T1000 (cell line): ENCODE data around the gene MRPS7.

Experiments
- DNase-seq: peaks from one replicate; lab custom pipeline; 2025; ENCODE audit warnings: mixed read lengths; lab: John Stamatoyannopoulos, UW

Gene MRPS7

DNA sequence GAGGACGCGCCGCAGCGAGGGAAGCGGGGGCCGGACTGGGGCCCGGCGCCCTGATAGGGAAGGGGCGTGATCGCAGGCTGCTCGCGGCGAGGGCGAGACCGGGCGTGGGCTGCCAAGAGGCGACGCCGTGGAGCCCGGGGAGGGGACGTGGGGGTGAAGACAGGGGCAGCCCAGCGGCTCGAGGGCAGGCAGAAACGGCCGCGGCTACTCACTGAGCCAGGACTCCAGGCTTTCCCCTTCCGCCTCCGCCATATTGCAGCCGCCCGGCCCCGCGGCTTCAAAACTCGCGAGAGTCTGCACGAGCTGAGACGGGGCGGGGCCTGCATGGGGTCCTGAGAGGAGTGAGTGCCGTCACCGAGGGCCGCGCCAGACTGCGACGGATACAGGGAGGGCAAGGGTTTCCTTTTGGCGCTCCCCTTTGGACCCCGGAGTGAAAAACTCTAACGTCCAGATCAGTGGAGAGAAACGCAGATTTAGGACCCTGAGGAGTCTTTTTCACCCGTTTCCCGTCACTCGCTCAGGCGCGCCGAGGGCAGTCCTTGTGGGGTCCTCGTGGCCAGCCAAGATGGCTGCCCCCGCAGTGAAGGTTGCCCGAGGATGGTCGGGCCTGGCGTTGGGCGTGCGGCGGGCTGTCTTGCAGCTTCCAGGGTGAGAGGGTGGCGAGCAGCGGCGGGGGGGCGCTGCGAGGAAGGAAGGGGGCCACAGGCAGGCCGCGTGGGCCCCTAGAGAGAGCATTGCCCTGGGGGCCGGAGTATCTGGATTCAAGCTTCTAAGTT, at the start of gene MRPS7, which contains the start of gene GGA3:
TSS of gene MRPS7 (plus strand) at position 544 of the 776 bp plus-strand sequence. CDS start at position 566, 22 bp downstream.
TSS of gene GGA3 (minus strand) at position 271 of the 776 bp plus-strand sequence. CDS start at position 252, 19 bp downstream.
- DNase-seq = peak; percentile 98

DNA sequence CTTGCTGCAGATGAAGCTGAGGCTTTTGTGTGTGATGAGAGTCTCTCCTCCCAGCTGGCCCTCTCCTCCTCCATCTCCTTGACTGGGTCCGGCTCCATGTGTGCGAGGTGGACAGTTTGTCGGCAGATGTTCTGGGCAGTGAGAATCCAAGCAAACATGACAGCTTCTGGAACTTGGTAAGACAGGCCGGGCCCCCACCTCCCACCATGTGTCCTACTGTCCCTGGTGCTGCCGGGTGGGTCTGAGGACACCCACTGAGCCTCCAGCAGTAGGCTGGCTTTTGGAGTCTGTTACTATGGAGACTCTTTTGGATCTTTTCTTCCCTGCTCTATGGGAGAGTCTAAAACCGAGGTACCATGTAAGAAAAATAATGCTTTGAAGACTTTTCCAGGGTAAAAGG, 43.5 kb upstream of the MRPS7 start:
- DNase-seq = no peak

DNA sequence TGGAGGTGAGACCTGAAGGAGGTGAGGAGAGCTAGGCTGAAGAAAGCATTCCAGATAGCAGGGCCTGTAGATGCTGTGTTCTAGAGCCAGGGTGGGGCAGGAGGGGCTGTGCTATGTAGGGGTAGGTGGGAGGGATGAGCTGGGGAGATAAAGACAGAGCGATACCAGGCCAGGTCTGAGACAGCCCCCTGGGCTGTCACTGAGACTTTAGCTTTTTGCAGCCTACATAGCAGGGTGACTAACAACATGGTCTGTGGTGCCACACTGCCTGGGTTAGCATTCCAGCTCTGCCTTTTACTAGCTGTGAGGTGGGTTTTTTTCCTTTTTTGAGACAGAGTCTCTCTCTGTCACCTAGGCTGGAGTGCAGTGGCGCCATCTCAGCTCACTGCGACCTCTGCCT, 41.9 kb upstream of the MRPS7 start:
- no peak for DNase-seq

DNA sequence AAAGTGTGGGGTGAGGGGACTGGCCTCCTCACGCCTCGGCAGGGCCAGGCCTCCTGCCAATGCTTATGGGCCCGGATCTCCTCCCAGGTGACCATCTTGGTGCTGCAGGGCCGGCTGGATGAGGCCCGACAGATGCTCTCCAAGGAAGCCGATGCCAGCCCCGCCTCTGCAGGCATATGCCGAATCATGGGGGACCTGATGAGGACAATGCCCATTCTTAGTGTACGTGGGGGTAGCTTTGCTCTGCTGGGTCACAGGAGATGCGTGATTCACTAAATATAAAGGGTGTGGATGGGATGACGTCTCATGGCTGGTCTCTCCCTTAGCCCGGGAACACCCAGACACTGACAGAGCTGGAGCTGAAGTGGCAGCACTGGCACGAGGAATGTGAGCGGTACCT, 36.7 kb upstream of the MRPS7 start:
- DNase-seq = no peak

DNA sequence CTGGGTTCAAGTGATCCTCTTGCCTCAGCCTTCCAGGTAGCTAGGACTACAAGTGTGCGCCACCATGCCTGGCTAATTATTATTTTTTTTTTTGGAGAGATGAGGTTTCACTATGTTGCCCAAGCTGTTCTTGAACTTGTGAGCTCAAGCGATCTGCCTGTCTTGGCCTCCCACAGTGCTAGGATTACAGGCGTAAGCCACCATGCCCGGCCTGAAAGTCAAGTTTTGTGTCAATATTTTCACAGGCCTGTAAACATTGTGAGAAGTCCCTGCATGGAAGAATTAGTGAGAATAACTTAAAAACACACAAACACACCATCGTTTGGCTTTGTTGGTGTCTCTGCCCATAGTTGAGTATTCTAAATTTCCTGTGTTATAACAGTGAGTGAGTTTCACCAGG, 34.0 kb upstream of the MRPS7 start:
- DNase-seq = no peak

DNA sequence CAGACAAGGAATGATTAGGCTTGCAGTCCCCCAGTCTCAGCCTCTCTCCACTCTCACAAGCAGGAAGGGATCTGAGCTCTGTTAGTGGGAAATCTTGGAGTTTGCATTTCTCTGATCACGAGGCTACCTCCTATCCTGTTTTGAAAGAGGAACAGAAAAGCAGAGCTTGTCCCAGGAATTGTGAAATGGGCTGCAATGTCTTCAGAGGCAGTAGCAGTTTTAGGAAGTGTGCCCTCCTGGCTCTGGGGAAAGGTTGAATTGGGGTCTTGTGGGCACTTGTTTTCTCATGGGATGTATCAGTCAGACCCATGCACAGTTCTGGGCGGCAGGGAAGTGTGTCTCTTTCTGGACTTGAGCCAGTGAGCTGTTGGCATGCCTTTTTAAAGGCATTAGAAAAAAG, 33.4 kb upstream of the MRPS7 start:
- DNase-seq = no peak

DNA sequence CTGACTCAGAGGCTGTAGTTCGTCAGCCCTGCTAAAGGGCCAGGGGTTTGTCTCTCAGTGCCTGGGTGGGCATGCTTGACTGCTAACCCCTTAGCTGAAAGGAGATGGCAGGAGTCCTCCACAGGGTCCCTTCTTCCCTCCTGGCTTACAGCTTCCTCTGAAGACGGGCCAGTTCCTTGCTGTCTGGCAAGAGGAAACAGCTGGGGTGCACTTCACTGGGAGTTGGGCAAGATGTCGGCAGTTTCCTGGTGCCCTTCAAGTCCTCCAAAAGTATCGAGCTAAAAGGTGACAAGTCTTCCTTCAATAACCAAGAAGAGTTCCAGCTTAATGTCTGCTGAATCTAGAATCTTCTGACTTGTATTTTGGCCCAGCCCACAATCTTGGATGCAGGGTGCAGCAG, 32.8 kb upstream of the MRPS7 start:
- DNase-seq = no peak

DNA sequence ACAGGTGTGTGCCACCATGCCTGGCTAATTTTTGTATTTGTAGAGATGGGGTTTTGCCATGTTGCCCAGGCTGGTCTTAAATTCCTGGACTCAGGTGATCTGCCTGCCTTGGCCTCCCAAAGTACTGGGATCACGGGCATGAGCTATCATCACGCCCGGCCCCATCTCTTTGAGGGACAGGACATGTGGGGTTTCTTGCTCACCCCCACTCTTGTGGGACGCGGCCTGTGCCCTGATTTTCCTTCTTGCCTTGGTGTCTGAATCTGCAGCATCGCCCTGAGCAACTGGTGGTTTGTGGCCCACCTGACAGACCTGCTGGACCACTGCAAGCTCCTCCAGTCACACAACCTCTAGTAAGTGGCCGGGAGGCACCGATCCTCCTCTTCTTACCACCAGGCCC, 30.6 kb upstream of the MRPS7 start:
- DNase-seq = no peak

DNA sequence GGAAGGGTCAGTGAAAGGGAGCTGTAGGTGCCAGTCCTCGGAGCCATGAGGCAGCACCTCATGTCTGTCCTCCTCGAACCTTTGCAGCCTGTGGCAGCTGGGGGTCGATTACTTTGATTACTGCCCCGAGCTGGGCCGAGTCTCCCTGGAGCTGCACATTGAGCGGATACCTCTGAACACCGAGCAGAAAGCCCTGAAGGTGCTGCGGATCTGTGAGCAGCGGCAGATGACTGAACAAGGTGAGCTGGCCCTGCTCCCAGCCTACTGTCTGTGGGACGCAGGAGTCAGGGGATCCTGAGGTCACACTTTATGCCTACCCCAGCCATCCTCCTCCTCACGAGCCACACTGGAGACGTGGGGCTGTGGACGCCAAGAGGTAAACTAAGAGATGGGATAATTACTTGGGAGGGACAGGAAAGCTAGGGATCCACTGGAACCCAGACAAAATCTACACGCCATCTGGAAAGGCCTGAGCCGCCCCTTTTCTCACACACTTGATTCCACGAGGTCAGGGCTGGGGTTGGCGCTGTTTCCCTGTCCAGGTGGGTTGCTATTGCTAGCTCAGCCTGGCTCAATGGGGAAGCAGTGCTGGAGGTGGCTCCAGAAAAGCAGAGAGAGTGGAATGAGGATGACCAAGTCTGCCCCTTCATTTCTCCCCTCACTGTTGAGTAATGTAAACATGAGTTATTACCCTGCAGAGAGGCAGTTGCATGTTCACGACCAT, 29.8 kb upstream of the MRPS7 start:
- DNase-seq = no peak

DNA sequence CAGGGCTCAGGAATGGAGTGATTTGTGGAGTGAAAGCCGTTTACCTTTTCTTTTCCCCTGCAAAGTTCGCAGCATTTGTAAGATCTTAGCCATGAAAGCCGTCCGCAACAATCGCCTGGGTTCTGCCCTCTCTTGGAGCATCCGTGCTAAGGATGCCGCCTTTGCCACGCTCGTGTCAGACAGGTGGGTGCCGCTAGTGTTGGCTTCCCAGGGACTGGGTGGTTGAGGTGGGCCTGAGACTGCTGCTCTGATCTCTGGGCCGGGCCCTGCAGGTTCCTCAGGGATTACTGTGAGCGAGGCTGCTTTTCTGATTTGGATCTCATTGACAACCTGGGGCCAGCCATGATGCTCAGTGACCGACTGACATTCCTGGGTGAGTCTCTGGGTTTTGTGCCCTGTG, 28.9 kb upstream of the MRPS7 start:
- DNase-seq = no peak

DNA sequence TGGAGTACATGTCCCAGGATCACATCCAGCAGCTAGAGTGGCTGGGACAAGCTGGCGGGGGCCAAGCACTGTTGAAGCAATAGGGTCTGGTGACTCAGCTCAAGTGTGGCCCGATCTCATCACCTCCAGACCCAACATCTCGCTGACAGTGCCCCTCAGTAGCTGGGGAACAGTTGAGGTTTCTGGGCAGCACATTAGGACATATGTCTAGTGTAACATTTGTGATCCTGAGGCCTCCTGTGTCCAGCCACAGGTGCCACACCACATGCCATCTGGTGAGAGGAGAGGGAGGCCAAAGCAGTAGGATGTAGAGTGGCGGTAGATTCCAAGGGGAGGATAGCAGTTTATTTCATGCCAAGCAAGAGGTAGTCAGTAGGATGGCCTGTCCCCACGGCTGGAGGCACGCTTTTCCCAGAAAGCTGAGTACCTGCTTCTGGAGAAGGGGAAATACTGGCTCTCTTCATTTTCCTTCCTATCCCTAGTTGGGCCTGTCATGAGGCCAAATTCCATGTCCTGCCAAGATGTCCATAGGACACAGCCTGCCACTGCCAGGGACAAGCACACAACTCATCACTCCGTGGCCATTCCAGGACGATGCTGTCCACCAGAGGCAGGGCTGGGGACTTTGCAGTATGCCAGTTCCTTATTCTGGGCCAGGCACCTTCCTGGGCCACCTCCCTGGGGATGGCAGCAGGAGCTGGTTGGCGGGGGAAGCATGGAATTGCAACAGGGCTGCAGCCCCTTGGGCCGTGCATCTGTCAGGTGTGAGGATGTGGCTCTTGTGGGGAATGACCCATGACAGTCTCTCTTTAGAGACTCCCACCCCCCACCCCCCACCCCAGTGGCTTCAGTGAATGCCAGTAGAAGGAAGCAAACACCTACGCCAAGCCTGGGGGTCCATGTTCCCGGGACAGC, 24.3 kb upstream of the MRPS7 start:
- no peak for DNase-seq

DNA sequence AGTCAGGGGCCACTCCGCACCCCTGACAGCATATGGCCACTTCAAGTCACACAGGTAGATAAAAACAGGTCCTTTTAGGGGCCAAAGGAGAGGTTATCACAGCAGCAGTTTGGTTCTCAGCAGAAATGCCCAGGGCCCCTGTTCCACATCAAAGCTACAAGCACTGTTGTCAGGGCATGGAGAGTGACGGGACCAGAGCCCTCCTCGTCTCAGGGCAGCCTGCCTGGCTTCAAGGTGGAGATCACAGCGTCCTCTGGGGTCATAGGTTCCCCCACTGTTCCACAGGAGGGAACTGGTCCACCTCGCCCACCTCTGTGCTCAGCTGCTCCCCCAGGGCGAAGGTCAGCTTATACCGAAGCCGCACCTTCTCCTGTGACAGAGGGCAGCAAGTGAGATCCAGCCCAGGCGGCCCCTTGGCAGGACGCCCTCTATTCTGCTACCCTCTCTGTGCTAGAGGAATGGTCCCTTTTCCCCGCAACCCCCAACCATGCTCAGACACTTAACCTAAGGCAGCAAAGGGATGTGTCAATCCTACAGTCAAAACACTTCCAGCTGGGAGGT, 23.6 kb upstream of the MRPS7 start:
- DNase-seq = no peak

DNA sequence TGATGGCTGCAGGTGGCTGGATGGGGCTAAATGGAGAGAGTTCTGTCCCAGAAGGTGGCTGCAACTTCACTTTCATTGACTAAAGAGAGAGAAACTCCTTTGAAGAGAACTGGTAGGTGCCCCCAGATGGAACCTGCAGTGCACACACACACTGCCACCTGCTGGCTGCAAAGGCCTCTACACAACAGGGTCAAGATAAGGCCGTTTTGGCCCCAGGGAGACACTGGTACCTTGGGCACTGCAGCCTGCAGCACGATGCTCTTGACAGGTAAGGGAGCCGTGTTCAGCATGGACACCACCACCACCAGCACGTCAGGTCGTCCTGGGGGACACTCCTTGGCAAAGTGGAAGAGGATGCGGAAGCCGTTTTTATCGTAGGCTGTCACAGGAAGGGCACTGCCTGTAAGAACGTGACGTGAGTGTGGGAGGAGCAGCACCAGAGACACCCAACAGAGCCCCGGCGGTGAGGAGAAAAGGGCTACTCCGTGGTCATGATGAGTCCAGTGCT, 22.9 kb upstream of the MRPS7 start:
- DNase-seq = no peak

DNA sequence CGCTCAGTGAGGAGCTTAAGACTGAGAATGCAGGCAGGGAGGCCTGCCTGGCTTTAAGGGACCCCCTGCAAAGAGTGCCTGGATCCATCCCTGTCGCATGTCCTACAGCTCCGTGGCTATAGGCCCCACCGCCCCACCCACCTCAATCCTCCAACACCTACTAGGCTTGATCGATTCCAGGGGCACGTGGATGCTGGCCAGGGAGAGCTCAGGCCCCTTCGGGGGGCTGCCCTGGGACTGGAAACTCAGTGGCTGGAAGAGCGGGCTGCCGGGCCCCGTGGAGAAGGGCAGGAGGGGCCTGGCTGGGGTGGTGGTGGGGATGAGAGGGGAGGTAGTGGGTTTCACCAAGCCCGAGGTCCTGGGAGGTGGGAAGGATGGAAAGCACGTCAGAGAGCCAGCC, 22.5 kb upstream of the MRPS7 start:
- DNase-seq = no peak

DNA sequence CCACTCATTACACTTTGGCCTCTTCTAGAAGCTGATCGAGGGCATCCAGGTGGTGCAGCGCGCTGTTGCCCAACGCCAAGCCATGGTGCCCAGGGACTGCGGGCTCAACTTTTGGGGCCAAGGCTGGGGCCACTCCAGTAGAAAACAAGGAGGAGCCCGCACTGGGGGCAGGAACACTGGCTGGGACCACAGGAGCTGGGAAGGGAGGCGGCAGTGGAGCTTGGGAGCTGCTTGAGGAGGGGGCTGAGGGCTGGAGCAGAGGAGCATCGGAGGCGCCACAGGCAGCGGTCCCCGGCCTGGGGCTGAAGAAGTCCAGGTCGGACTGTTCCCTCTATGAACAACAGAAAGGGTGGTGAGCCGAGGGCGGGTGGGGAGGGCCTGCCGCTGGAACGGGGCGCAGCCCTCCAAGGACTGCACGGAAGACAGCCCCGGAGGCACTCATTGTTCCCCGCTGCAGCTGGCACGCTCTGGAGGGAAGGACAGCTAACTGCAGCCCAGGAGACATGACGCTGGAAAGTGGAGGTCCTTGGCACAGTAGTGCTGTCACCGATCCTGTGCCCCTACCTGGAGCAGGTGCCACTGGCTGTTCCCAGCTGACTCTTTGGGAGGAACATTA, 21.8 kb upstream of the MRPS7 start:
- DNase-seq = no peak

DNA sequence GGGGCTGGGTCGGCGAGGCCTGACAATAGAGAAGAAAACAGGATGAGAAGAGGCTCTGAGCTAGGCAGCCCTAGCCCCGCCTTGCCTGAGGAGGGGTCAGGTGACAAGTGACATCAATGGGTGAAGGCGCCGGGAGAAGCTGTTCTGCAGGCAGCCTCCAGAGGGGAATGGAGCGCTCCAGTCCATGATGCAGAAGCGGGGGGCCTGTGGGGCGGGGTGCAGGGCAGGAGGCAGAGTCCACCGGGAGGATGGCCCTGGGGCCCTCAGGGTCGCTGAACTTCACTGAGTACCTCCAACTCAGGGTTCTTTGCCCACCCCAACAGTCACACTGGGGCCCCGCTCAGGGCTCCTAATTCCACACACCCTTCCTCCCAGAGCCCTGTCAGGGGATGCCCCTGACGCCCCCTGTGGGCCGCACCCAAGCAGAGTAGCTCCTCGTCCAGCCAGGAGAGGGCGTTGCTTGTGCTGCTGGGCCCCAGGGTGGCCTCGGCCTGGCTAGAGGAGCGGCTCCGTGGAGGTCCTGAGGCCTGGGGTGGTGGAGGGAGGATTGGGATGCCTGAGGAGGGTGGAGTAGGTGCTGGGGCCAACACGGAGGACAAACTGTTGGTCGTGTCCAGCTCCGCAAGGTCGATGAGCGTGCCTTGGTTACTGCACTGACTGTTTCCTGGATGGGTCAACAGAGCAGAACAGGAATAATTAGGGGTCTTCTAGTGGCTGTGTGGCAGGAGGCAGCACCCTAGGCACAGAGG, 21.1 kb upstream of the MRPS7 start:
- DNase-seq = peak; percentile 25

DNA sequence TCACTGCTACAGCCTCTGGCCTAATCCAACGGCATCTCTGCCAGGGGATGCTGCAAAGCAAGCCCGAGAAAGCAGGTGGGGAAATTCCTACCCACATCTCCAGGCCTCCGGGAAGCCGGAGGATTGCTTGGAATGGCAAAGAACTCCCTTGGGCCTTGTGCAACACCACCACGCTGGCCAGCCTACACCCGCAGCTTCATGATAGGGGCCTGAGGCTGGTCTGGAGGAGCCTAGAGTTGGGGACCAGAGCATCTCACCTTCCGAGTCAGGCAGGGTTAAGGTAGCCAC, 20.6 kb upstream of the MRPS7 start:
- no peak for DNase-seq

DNA sequence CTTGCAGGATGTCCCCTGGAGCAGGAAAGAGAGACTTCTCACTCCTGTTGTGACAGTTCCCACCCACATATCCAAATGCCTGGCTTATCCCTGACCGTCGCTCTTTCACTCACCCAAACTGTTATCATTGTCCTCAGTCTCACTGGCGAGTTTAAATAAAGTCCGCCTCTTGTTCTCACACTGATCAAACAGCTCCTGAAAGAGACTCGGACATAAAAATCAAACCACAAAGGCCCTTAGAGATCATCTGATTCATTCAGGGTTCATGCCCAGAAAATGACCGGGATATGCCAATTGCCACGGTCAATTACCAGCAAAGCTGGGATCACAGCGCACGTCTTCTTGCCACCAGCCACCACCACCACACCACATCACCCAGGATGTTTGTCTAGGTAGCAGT, 20.2 kb upstream of the MRPS7 start:
- DNase-seq = no peak

DNA sequence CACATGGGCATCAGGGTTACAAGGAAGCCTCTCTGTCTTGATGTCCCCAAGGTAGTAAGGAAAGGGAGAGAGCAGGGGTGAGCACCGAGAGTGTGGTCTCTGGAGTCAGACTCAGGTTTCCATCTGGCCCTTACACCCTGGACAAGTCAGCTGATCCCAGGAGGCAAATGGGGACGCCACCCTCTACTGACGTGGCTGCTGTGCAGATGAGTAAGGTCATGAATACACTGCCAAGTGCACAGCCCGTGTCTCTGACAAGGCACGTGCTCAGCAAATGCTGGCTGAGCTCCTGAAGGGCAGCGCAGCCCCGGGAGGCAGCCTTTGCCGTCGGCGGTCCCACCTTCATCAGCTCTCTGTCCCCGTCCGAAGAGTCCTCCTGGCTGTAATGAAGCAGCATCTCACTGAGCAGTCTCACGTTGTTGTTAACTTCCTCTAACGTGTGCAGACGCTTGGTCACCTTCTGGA, 19.7 kb upstream of the MRPS7 start:
- peak; percentile 13 for DNase-seq

DNA sequence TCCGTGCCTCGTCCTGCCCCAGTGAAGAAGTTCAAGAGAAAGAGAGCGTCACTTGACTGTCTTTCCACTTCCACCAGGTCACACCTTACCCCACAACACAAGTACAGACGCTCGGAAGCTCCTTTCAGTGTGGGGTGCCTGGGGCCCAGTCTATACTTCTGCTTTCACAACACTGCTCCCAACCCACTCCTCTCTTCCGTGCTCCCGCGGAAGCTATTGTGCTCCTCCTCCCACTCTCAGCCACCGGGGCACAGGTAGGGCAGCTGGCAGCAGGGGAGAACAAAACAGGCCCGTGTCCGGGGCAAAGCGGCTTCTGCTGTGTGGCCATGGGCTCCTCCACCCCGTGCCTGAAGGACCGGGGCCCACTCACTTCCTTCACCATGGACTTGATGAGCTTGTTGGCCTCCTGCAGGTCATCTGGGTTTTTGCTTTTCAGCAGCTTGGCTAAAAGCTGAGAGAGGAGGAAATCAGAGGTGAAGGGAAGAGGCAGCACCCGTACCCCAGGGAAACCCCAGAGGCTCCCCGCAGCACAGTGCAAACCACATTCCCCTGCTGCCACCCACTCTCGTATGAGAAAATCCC, 19.1 kb upstream of the MRPS7 start:
- DNase-seq = no peak
